Activated CD8-positive, alpha-beta T cell treated with anti-CD3 and anti-CD28 coated beads for 36 hours (primary cell): ENCODE results near the gene IFNA2. TPM values are rescaled to one million over a fixed set of nuclear protein-coding genes. Genes with fewer than 3 reads are reported as not detected.
"Not testable (repeated sequence)": the region's sequence is repeated elsewhere in the genome, so short reads cannot be mapped to it uniquely, and the experiment has no call there.

ENCODE experiments used
- ATAC-seq: fragments of 200-7000 bp; cut with Tn5 transposase; one replicate; pipeline ENCODE4 v1.10.0; 2021; ENCODE audit warnings: mild to moderate bottlenecking, moderate library complexity
- CTCF ChIA-PET: fragments of 350-600 bp; sonication (Branson Sonifier 250); formaldehyde crosslinking; loops from one replicate; lab custom pipeline; 2021; ENCODE audit warnings: antibody characterized with exemption; lab: Charles Lee
- POLR2A ChIA-PET: fragments of 350-600 bp; sonication (Branson Sonifier 250); formaldehyde crosslinking; loops from one replicate; lab custom pipeline; 2021; ENCODE audit warnings: antibody characterized with exemption; lab: Charles Lee
- DNase-seq: peaks from one replicate; pipeline ENCODE4 v3.0.0-alpha.2; 2020
- H3K27ac Mint-ChIP-seq: one replicate; pipeline ENCODE4 v1.8.0; 2021; ENCODE audit warnings: mild to moderate bottlenecking, mixed read lengths
- H3K27me3 Mint-ChIP-seq: one replicate; pipeline ENCODE4 v1.8.0; 2021; ENCODE audit warnings: mixed read lengths
- H3K36me3 Mint-ChIP-seq: one replicate; pipeline ENCODE4 v1.8.0; 2021; ENCODE audit warnings: low read depth, mixed read lengths
- H3K4me1 Mint-ChIP-seq: one replicate; pipeline ENCODE4 v1.8.0; 2021; ENCODE audit warnings: low read depth, mixed read lengths
- H3K4me3 Mint-ChIP-seq: one replicate; pipeline ENCODE4 v1.8.0; 2021; ENCODE audit warnings: mild to moderate bottlenecking, moderate library complexity, mixed read lengths
- H3K9me3 Mint-ChIP-seq: one replicate; pipeline ENCODE4 v1.8.0; 2021; ENCODE audit warnings: mixed read lengths
- intact Hi-C: fragments of 100-400 bp; cut with micrococcal nuclease; formaldehyde crosslinking; loops from one replicate; pipeline ENCODE4 v1.10.0; 2022
- total RNA-seq, 2 experiments: library from RNA; stranded (reverse); gene quantifications; one replicate each; pipeline ENCODE4 v1.2.3, GENCODE V29; 2021
- TF ChIP-seq, protein P1 (sequence below): fragments of 200-600 bp; IDR thresholded peaks from one replicate; pipeline ENCODE4 v1.8.0; 2022; ENCODE audit warnings: antibody characterized with exemption, mild to moderate bottlenecking

The IFNA2 gene
- not detected for total RNA-seq

DNA sequence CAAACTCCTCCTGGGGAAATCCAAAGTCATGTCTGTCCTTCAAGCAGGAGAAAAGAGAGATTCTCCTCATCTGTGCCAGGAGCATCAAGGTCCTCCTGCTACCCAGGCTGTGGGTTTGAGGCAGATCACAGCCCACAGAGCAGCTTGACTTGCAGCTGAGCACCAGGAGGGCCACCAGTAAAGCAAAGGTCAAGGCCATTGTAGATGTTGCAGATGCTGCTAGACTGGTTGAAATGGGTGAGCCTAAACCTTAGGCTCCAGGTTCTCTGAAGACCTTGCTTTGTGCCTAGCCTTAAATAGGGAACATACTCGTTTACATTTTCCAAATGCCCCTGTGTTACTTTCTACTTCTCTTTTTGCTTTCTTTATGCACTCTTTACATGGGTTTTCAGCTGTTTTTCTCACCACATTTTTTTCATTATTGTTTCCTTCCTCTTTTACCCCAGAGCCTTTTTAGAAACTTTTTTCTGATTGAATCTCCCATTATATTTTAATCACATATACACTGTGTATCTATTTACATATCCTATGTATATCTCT, at the start of gene IFNA2:
Gene IFNA2, minus strand, starts transcription at position 268 of the 540 bp plus-strand sequence. Its CDS starts 69 bp downstream, at position 199.
- Mint-ChIP-seq H3K9me3 (peaks cover 4% of the 10 kb centered on the region), H3K4me3 (no peak within 1 kb of the TSS), H3K36me3 (no peaks in the 10 kb centered on the region), H3K4me1 (peaks cover 17% of the 10 kb centered on the region), H3K27ac (no peak within 1 kb of the TSS), H3K27me3 (peaks cover 30% of the 10 kb centered on the region)
- no peak for ATAC-seq
- ChIA-PET POLR2A (no interaction called here), CTCF (interaction anchor here (3.5 kb wide), 1 partner anchor 10 kb away, joined by 28 read pairs; no protein-coding TSS in a partner anchor)
- intact Hi-C loops = no loop called here
- no peak for DNase-seq
- TF ChIP-seq, protein P1, sequence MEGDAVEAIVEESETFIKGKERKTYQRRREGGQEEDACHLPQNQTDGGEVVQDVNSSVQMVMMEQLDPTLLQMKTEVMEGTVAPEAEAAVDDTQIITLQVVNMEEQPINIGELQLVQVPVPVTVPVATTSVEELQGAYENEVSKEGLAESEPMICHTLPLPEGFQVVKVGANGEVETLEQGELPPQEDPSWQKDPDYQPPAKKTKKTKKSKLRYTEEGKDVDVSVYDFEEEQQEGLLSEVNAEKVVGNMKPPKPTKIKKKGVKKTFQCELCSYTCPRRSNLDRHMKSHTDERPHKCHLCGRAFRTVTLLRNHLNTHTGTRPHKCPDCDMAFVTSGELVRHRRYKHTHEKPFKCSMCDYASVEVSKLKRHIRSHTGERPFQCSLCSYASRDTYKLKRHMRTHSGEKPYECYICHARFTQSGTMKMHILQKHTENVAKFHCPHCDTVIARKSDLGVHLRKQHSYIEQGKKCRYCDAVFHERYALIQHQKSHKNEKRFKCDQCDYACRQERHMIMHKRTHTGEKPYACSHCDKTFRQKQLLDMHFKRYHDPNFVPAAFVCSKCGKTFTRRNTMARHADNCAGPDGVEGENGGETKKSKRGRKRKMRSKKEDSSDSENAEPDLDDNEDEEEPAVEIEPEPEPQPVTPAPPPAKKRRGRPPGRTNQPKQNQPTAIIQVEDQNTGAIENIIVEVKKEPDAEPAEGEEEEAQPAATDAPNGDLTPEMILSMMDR = no peak

DNA sequence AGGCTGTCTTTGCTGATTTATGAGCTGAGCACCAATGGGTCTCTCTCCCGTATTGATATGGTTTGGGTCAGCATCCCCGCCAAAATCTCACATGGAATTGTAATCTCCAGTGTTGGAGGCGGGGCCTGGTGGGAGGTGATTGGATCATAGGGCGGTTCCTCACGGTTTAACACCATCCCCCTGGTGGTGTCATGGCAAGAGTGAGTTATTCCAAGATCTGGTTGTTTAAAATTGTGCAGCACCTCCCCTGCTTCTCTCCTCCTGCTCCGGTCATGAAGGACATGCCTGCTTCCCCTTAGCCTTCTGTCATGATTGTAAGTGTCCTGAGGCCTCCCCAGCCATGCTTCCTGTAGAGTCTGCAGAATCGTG, 49.8 kb upstream of the IFNA2 start:
- H3K36me3 Mint-ChIP-seq, DNase-seq, H3K4me1 Mint-ChIP-seq, H3K27ac Mint-ChIP-seq, H3K4me3 Mint-ChIP-seq, H3K9me3 Mint-ChIP-seq, POLR2A ChIA-PET, ATAC-seq: not testable (repeated sequence)
- CTCF ChIA-PET = interaction anchor here (0.7 to 3.7 kb wide), 52 partner anchors 8 to 361 kb away, joined by 3 to 21 read pairs (median 5); partner anchors contain the start of genes IFNA8 and KLHL9
- intact Hi-C loops = loop anchor here (10.0 kb wide), 1 partner anchor 350 kb away; no protein-coding TSS in a partner anchor
- H3K27me3 Mint-ChIP-seq = peaks cover 15% of the 10 kb centered on the region

DNA sequence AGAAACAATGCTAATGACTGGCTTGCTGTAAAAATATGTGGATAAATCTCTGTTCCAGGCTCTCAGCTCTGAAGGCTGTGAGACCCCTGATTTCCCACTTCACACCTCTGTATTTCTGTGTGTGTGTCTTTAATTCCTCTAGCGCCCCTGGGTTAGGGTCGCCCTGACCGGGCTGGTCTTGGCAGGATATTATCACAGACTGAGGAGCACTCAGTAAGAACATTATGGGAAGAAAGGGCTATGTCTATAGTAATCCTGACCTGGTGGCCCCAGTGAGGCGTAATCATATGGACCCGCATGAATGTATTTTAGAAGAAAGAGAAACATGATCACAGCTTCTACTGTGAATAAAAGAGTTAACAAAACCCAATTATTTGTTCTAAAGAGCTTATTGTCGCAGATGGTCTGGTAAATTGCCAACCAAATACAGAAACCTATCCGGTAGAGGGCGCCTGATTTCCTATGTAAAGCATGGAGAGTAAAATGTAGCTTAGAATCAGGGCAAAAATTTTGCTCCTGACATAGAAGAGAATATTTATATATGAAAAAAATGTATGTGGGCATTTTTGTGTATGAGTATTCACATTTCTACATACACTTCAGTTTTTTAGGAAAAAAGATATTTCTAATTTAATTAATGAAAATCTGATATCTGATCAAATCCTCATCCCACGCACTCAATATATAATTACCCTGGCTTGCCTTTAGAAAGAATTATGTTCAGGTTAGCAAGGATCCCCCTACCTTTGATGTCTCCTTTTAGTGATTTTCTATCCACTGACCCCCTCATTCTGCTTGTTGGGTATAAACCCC, 49.2 kb upstream of the IFNA2 start:
- TF ChIP-seq, protein P1 = peak; percentile 40
- ChIA-PET POLR2A (interaction anchor here (0.6 to 0.7 kb wide), 2 partner anchors 46 to 108 kb away, joined by 3 read pairs; no protein-coding TSS in a partner anchor), CTCF (interaction anchor here (0.6 to 3.7 kb wide), 59 partner anchors 8 to 362 kb away, joined by 3 to 21 read pairs (median 4); partner anchors contain the start of genes IFNA8 and KLHL9)
- H3K4me1 Mint-ChIP-seq = no peaks in the 10 kb centered on the region
- DNase-seq (peak; percentile 76), ATAC-seq (no peak)
- no peak overlapping the region for H3K27ac Mint-ChIP-seq
- intact Hi-C loops = loop anchor here (10.0 kb wide), 1 partner anchor 350 kb away; no protein-coding TSS in a partner anchor
- no peak overlapping the region for H3K4me3 Mint-ChIP-seq
- H3K36me3 Mint-ChIP-seq = no peaks in the 10 kb centered on the region
- no peaks in the 10 kb centered on the region for H3K9me3 Mint-ChIP-seq
- H3K27me3 Mint-ChIP-seq = peaks cover 15% of the 10 kb centered on the region

DNA sequence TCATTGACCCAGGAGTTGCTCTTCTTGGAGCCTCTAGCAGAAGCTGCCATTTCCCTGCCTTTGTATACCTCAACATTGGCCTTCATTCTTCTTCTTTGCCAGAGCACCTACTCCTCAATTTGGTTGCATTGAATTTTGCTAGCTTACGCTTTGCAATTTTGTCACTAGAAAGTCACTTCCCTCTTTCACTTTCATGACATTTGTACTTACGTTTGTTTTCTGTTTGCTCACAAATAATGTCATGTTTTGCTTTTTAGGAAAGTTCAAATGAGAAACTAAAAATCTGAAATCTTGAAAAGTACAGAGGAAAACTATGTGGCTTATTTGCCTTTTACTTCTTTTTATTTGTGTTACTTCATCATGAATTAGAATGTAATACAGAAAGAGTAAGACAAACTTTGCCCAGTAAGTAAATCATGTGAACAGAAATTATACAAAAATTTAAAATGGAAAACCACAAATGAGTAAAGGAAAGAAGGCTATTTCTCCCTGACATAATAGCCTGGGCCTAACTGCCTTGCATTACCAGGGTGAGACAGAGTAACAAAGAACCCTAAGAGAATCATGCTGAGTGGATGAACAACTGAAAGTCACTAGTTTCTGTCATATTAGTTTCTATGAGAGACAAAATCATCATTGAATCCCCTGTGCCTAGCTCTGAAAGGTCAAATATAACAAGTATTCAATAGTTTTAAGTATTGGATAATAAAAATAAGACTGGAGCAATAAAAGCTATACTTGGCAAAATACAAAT, 47.7 kb upstream of the IFNA2 start:
- CTCF ChIA-PET = interaction anchor here (1.0 to 3.7 kb wide), 8 partner anchors 23 to 356 kb away, joined by 4 to 16 read pairs (median 8); no protein-coding TSS in a partner anchor
- intact Hi-C loops = loop anchor here (10.0 kb wide), 1 partner anchor 352 kb away; no protein-coding TSS in a partner anchor
- H3K36me3 Mint-ChIP-seq = no peaks in the 10 kb centered on the region

More for the DNA sequence above, 47.7 kb upstream of the IFNA2 start:
- Mint-ChIP-seq H3K4me1 (no peaks in the 10 kb centered on the region), H3K27me3 (peaks cover 25% of the 10 kb centered on the region), H3K9me3 (no peaks in the 10 kb centered on the region), H3K4me3 (no peak overlapping the region), H3K27ac (no peak overlapping the region)
- TF ChIP-seq, protein P1 = no peak
- DNase-seq = no peak
- POLR2A ChIA-PET = no interaction called here
- no peak for ATAC-seq
